Naive B cell (primary cell): ENCODE results near the gene PTPRK. TPM values are rescaled to one million over a fixed set of nuclear protein-coding genes. Genes with fewer than 3 reads are reported as not detected.

Experiments
- ATAC-seq, 2 donors: fragments of 150-1000 bp; cut with Tn5 transposase; 2 replicates each; pipeline ENCODE4 v1.10.0; 2021; ENCODE audit warnings: low read depth in 2 of 2, mild to moderate bottlenecking in 2 of 2, moderate library complexity in 2 of 2
- DNase-seq: peaks from one replicate; pipeline ENCODE4 v3.0.0; 2022
- H3K27ac Mint-ChIP-seq, 6 donors: one replicate each; pipeline ENCODE4 v1.8.0; 2020 to 2022; ENCODE audit warnings: mild to moderate bottlenecking in 6 of 6, mixed read lengths in 6 of 6, moderate library complexity in 5 of 6, inconsistent platforms in 2 of 6
- H3K27me3 Mint-ChIP-seq, 3 donors: one replicate each; pipeline ENCODE4 v1.8.0; 2021 to 2022; ENCODE audit warnings: mixed read lengths in 3 of 3, mild to moderate bottlenecking in 1 of 3
- H3K36me3 Mint-ChIP-seq, 2 donors: one replicate each; pipeline ENCODE4 v1.8.0; 2020 to 2022; ENCODE audit warnings: mixed read lengths in 2 of 2, inconsistent platforms in 1 of 2, mild to moderate bottlenecking in 1 of 2
- H3K4me1 Mint-ChIP-seq, 3 donors: one replicate each; pipeline ENCODE4 v1.8.0; 2020 to 2022; ENCODE audit warnings: mixed read lengths in 3 of 3, inconsistent platforms in 1 of 3, mild to moderate bottlenecking in 1 of 3, moderate library complexity in 1 of 3
- H3K4me3 Mint-ChIP-seq, 8 donors: one replicate each; pipeline ENCODE4 v1.8.0; 2020 to 2022; ENCODE audit warnings: mild to moderate bottlenecking in 8 of 8, mixed read lengths in 8 of 8, moderate library complexity in 8 of 8, inconsistent platforms in 2 of 8
- H3K9me3 Mint-ChIP-seq, 7 donors: one replicate each; pipeline ENCODE4 v1.8.0; 2020 to 2022; ENCODE audit warnings: mixed read lengths in 7 of 7, mild to moderate bottlenecking in 5 of 7, inconsistent platforms in 2 of 7, moderate library complexity in 1 of 7
- polyA plus RNA-seq, 6 donors: library from polyadenylated mRNA; unstranded; fragments of 300-500 nt; fragmentation: Illumina TruSeq; gene quantifications; one replicate each; pipeline ENCODE4 v1.2.3, GENCODE V29; 2021; ENCODE audit warnings: low read depth in 6 of 6

PTPRK gene
- polyA plus RNA-seq, 6 donors from 2014 or later: 27.6 to 43.4 (median 34.3) TPM

GRCh38 chr6:128403618-128404444 is 116.6 kb downstream of the PTPRK start:
- Mint-ChIP-seq H3K27ac (no peak overlapping the region), H3K36me3 (no peaks in the 10 kb centered on the region), H3K4me3 (no peak overlapping the region), H3K4me1 (no peaks in the 10 kb centered on the region), H3K27me3 (no peaks in the 10 kb centered on the region), H3K9me3 (no peaks in the 10 kb centered on the region)
- DNase-seq (no peak), ATAC-seq (no peak)

- no peak for DNase-seq
- Mint-ChIP-seq H3K9me3 (no peaks in the 10 kb centered on the region), H3K27me3 (no peaks in the 10 kb centered on the region), H3K4me1 (no peaks in the 10 kb centered on the region), H3K27ac (no peak overlapping the region), H3K4me3 (no peak overlapping the region), H3K36me3 (no peaks in the 10 kb centered on the region)
- no peak for ATAC-seq
These were observed 119.5 kb downstream of the PTPRK start for GRCh38 chr6:128400875-128401274.

- no peak for DNase-seq
- no peaks in the 10 kb centered on the region for H3K9me3 Mint-ChIP-seq
These were observed 122.4 kb downstream of the PTPRK start for GRCh38 chr6:128397996-128398395.

GRCh38 chr6:128395596-128395995 is 124.8 kb downstream of the PTPRK start:
- Mint-ChIP-seq H3K4me3 (no peak overlapping the region), H3K27ac (no peak overlapping the region), H3K9me3 (no peaks in the 10 kb centered on the region), H3K4me1 (no peaks in the 10 kb centered on the region), H3K36me3 (no peaks in the 10 kb centered on the region), H3K27me3 (no peaks in the 10 kb centered on the region)
- DNase-seq (no peak), ATAC-seq (no peak)

More at GRCh38 chr6:128397996-128398395, 122.4 kb downstream of the PTPRK start:
- Mint-ChIP-seq H3K4me1 (no peaks in the 10 kb centered on the region), H3K27ac (no peak overlapping the region), H3K36me3 (no peaks in the 10 kb centered on the region), H3K27me3 (no peaks in the 10 kb centered on the region), H3K4me3 (no peak overlapping the region)
- no peak for ATAC-seq

GRCh38 chr6:128395188-128395587 is 125.2 kb downstream of the PTPRK start:
- Mint-ChIP-seq H3K4me1 (no peaks in the 10 kb centered on the region), H3K36me3 (no peaks in the 10 kb centered on the region), H3K9me3 (no peaks in the 10 kb centered on the region), H3K4me3 (no peak overlapping the region), H3K27me3 (no peaks in the 10 kb centered on the region), H3K27ac (no peak overlapping the region)
- ATAC-seq: no peak
- no peak for DNase-seq

GRCh38 chr6:128394167-128394566 is 126.2 kb downstream of the PTPRK start:
- DNase-seq (no peak), ATAC-seq (no peak)
- Mint-ChIP-seq H3K36me3 (no peaks in the 10 kb centered on the region), H3K9me3 (no peaks in the 10 kb centered on the region), H3K27me3 (no peaks in the 10 kb centered on the region), H3K4me3 (no peak overlapping the region), H3K27ac (no peak overlapping the region), H3K4me1 (no peaks in the 10 kb centered on the region)

- Mint-ChIP-seq H3K36me3 (no peaks in the 10 kb centered on the region), H3K4me1 (no peaks in the 10 kb centered on the region), H3K9me3 (no peaks in the 10 kb centered on the region), H3K27me3 (no peaks in the 10 kb centered on the region), H3K4me3 (no peak overlapping the region), H3K27ac (no peak overlapping the region)
- DNase-seq (no peak), ATAC-seq (no peak)
These were observed 130.4 kb downstream of the PTPRK start for GRCh38 chr6:128389820-128390534.

GRCh38 chr6:128388380-128388779 is 132.0 kb downstream of the PTPRK start:
- Mint-ChIP-seq H3K27ac (no peak overlapping the region), H3K27me3 (no peaks in the 10 kb centered on the region), H3K4me1 (no peaks in the 10 kb centered on the region), H3K36me3 (no peaks in the 10 kb centered on the region), H3K4me3 (no peak overlapping the region), H3K9me3 (no peaks in the 10 kb centered on the region)
- ATAC-seq: no peak
- no peak for DNase-seq

- H3K36me3 Mint-ChIP-seq: peaks cover 0 to 9% of the 10 kb centered on the region in 2 donors
- H3K9me3 Mint-ChIP-seq: peaks cover 0 to 16% (median 12%) of the 10 kb centered on the region in 7 donors
- ATAC-seq: no peak
- H3K4me3 Mint-ChIP-seq: no peak overlapping the region
- no peak overlapping the region for H3K27ac Mint-ChIP-seq
- H3K27me3 Mint-ChIP-seq: no peaks in the 10 kb centered on the region
- H3K4me1 Mint-ChIP-seq: no peaks in the 10 kb centered on the region
- DNase-seq: no peak
These were observed 139.5 kb downstream of the PTPRK start for GRCh38 chr6:128380891-128381290.

GRCh38 chr6:128379577-128379976 is 140.8 kb downstream of the PTPRK start:
- Mint-ChIP-seq H3K27me3 (peaks cover 0 to 3% (median 0%) of the 10 kb centered on the region in 3 donors), H3K4me3 (no peak overlapping the region), H3K27ac (no peak overlapping the region), H3K36me3 (peaks cover 0 to 9% of the 10 kb centered on the region in 2 donors), H3K4me1 (no peaks in the 10 kb centered on the region), H3K9me3 (peaks cover 3 to 28% (median 17%) of the 10 kb centered on the region in 7 donors)
- DNase-seq (no peak), ATAC-seq (no peak)

GRCh38 chr6:128376952-128377503 is 143.4 kb downstream of the PTPRK start:
- Mint-ChIP-seq H3K27me3 (peaks cover 0 to 5% (median 0%) of the 10 kb centered on the region in 3 donors), H3K36me3 (peaks cover 0 to 9% of the 10 kb centered on the region in 2 donors), H3K4me1 (no peaks in the 10 kb centered on the region), H3K9me3 (peaks cover 6 to 31% (median 17%) of the 10 kb centered on the region in 7 donors), H3K4me3 (no peak overlapping the region), H3K27ac (no peak overlapping the region)
- ATAC-seq (no peak), DNase-seq (no peak)

GRCh38 chr6:128371136-128371535 is 149.3 kb downstream of the PTPRK start:
- peaks cover 0 to 10% (median 5%) of the 10 kb centered on the region in 3 donors for H3K27me3 Mint-ChIP-seq
- ATAC-seq (no peak), DNase-seq (no peak)
- H3K4me3 Mint-ChIP-seq: no peak overlapping the region
- H3K4me1 Mint-ChIP-seq: no peaks in the 10 kb centered on the region
- H3K9me3 Mint-ChIP-seq: peaks cover 6 to 18% (median 8%) of the 10 kb centered on the region in 7 donors
- H3K27ac Mint-ChIP-seq: no peak overlapping the region
- no peaks in the 10 kb centered on the region for H3K36me3 Mint-ChIP-seq

- no peaks in the 10 kb centered on the region for H3K4me1 Mint-ChIP-seq
- H3K4me3 Mint-ChIP-seq: no peak overlapping the region
- no peak overlapping the region for H3K27ac Mint-ChIP-seq
- DNase-seq (no peak), ATAC-seq (no peak)
- H3K9me3 Mint-ChIP-seq: peaks cover under 1 to 7% (median 2%) of the 10 kb centered on the region in 7 donors
- no peaks in the 10 kb centered on the region for H3K36me3 Mint-ChIP-seq
- peaks cover 0 to 10% (median 5%) of the 10 kb centered on the region in 3 donors for H3K27me3 Mint-ChIP-seq
These were observed 150.3 kb downstream of the PTPRK start for GRCh38 chr6:128370072-128370471.
